ENCODE results near the gene PPDPF. TPM values are rescaled to one million over a fixed set of nuclear protein-coding genes. Genes with fewer than 3 reads are reported as not detected.

The PPDPF gene
- total and polyA plus RNA-seq, 4 donors, result 36.9 to 545 (median 474) TPM

DNA sequence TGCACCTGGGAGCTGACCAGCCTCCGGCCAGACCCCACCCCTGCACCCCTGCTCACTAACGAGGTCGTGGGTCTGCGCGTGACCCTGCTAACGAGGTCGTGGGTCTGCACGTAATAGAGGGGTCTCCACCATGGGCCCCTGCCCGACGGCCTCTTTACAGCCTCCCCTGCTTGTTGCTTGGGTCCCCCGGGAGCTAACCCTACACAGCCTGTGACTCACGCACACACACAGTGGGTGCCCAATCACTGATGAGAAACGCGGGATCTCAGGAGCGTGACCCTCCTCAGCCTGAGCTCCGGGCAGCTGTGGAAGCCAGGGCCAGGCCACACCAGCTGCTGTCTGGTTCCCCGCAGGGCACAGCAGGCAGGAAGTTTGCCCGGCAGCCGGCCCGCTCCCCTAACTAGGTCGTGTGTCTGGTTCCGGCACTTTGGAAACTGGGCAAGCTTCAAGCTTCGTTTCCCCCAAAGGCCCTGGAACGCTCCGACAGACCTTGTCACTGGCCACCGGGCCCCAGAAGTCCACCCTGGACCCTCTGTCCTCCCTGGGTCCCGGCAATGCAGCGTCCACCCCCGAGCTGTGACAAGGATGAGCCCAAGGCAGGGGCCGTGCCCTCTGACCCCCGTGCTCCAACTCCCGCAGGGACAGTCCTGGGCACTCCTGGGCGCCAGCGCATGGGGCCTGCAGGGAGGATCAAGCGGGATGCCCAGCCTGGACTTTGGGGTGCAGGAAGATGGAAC, 15.8 kb downstream of the PPDPF start:
- Histone ChIP-seq H3K36me3 (ENCODE audit: control insufficient read depth in 4 of 4, insufficient read depth in 4 of 4, low read length in 4 of 4) (no peaks in the 10 kb centered on the region), H3K9me3 (ENCODE audit: control insufficient read depth in 4 of 4, insufficient read depth in 3 of 4, low read length in 3 of 4) (no peaks in the 10 kb centered on the region), H3K4me1 (ENCODE audit: control insufficient read depth in 5 of 5, insufficient read depth in 5 of 5, low read length in 5 of 5) (peaks cover 0 to 9% (median 0%) of the 10 kb centered on the region in 5 donors), H3K4me3 (no peak overlapping the region), H3K9ac (ENCODE audit: insufficient read depth in 1 of 2, low read length in 2 of 2) (no peak overlapping the region), H3K27ac (ENCODE audit: low read depth in 1 of 2, low read length in 1 of 2) (peak overlapping the region in 1 of 2 donors; percentile 6), H3K27me3 (ENCODE audit: control insufficient read depth in 3 of 3, insufficient read depth in 3 of 3, low read length in 2 of 3) (peaks cover 0 to 10% (median 5%) of the 10 kb centered on the region in 3 donors)
- ATAC-seq (ENCODE audit: insufficient read depth, low FRiP score) (no peak), DNase-seq (no peak)
- no peak for TF ChIP-seq CTCF (IDR thresholded peaks at IDR 0.05; ENCODE audit: control extremely low read depth, extremely low read depth)
- WGBS, 2 donors, result 64 to 84% methylated on average over 35 of the region's 35 CpGs

GRCh38 chr20:63536997-63537524, 16.5 kb downstream of the PPDPF start, which contains the start of gene PTK6:
PTK6 (minus strand) TSS chr20:63537376; CDS start chr20:63537314, 62 bp downstream.
- Histone ChIP-seq H3K9ac (ENCODE audit: insufficient read depth in 1 of 2, low read length in 2 of 2) (no peak within 1 kb of the TSS), H3K27ac (ENCODE audit: low read depth in 1 of 2, low read length in 1 of 2) (peak within 1 kb of the TSS in 1 of 2 donors; percentile 87), H3K4me1 (ENCODE audit: control insufficient read depth in 5 of 5, insufficient read depth in 5 of 5, low read length in 5 of 5) (peaks cover 0 to 9% (median 0%) of the 10 kb centered on the region in 5 donors), H3K36me3 (ENCODE audit: control insufficient read depth in 4 of 4, insufficient read depth in 4 of 4, low read length in 4 of 4) (no peaks in the 10 kb centered on the region), H3K4me3 (no peak within 1 kb of the TSS), H3K27me3 (ENCODE audit: control insufficient read depth in 3 of 3, insufficient read depth in 3 of 3, low read length in 2 of 3) (peaks cover 0 to 7% (median 4%) of the 10 kb centered on the region in 3 donors), H3K9me3 (ENCODE audit: control insufficient read depth in 4 of 4, insufficient read depth in 3 of 4, low read length in 3 of 4) (no peaks in the 10 kb centered on the region)
- DNase-seq, result no peak
- no peak for TF ChIP-seq CTCF (IDR thresholded peaks at IDR 0.05; ENCODE audit: control extremely low read depth, extremely low read depth)
- WGBS, 2 donors, result 60 to 68% methylated on average over 25 to 29 of the region's 29 CpGs
- peak; percentile 52 for ATAC-seq (ENCODE audit: insufficient read depth, low FRiP score)

GRCh38 chr20:63537525-63538203, 17.1 kb downstream of the PPDPF start:
- Histone ChIP-seq H3K27ac (ENCODE audit: low read depth in 1 of 2, low read length in 1 of 2) (peak overlapping the region in 1 of 2 donors; percentile 87), H3K4me3 (no peak overlapping the region), H3K36me3 (ENCODE audit: control insufficient read depth in 4 of 4, insufficient read depth in 4 of 4, low read length in 4 of 4) (no peaks in the 10 kb centered on the region), H3K4me1 (ENCODE audit: control insufficient read depth in 5 of 5, insufficient read depth in 5 of 5, low read length in 5 of 5) (peaks cover 0 to 9% (median 0%) of the 10 kb centered on the region in 5 donors), H3K9ac (ENCODE audit: insufficient read depth in 1 of 2, low read length in 2 of 2) (no peak overlapping the region), H3K27me3 (ENCODE audit: control insufficient read depth in 3 of 3, insufficient read depth in 3 of 3, low read length in 2 of 3) (peaks cover 0 to 3% (median 2%) of the 10 kb centered on the region in 3 donors), H3K9me3 (ENCODE audit: control insufficient read depth in 4 of 4, insufficient read depth in 3 of 4, low read length in 3 of 4) (no peaks in the 10 kb centered on the region)
- 4 to 7% methylated on average over 32 to 34 of the region's 34 CpGs for WGBS, 2 donors
- peak; percentile 97 for TF ChIP-seq CTCF (IDR thresholded peaks at IDR 0.05; ENCODE audit: control extremely low read depth, extremely low read depth)
- ATAC-seq (ENCODE audit: insufficient read depth, low FRiP score), result peak; percentile 92
- DNase-seq, result peak; percentile 80 to 88 (median 85)

Measured in lung (tissue), 12 donors.